Endodermal cell (in vitro differentiated cells): ENCODE measurements around the gene RNLS. TPM values are rescaled to one million over a fixed set of nuclear protein-coding genes. Genes with fewer than 3 reads are reported as not detected.

Experiments used
- DNase-seq: peaks from one replicate; pipeline ENCODE4 v3.0.0-alpha.2; 2017
- H3K27ac ChIP-seq: 2 replicates; pipeline ENCODE4 v1.5.1; 2013; ENCODE audit warnings: mild to moderate bottlenecking, low read depth, low read length, moderate library complexity
- H3K27me3 ChIP-seq: 2 replicates; pipeline ENCODE4 v1.6.1; 2013; ENCODE audit warnings: mild to moderate bottlenecking, low read length, moderate library complexity; ENCODE audit not compliant: insufficient read depth, control insufficient read depth, poor library complexity, severe bottlenecking
- H3K36me3 ChIP-seq: 2 replicates; pipeline ENCODE4 v1.7.0; 2013; ENCODE audit warnings: mild to moderate bottlenecking, low read length, moderate library complexity; ENCODE audit not compliant: control insufficient read depth, insufficient read depth
- H3K4me1 ChIP-seq: one replicate; pipeline ENCODE4 v1.7.0; 2013; ENCODE audit warnings: low read length; ENCODE audit not compliant: control insufficient read depth, insufficient read depth
- H3K4me3 ChIP-seq: 2 replicates; pipeline ENCODE4 v1.5.1; 2013; ENCODE audit warnings: mild to moderate bottlenecking, low read length, moderate library complexity
- H3K9ac ChIP-seq: 2 replicates; pipeline ENCODE4 v1.6.1; 2013; ENCODE audit warnings: mild to moderate bottlenecking, low read length, moderate library complexity; ENCODE audit not compliant: poor library complexity, severe bottlenecking; ENCODE audit errors: extremely low read depth
- H3K9me3 ChIP-seq: 2 replicates; pipeline ENCODE4 v1.6.1; 2013; ENCODE audit warnings: mild to moderate bottlenecking, low read length, moderate library complexity; ENCODE audit not compliant: control insufficient read depth
- H3K27ac Mint-ChIP-seq: 2 replicates; pipeline ENCODE4 v1.8.0; 2020; ENCODE audit warnings: mixed read lengths
- H3K27me3 Mint-ChIP-seq: 2 replicates; pipeline ENCODE4 v1.8.0; 2021; ENCODE audit warnings: mild to moderate bottlenecking, mixed read lengths; ENCODE audit not compliant: insufficient read depth
- H3K36me3 Mint-ChIP-seq: 2 replicates; pipeline ENCODE4 v1.8.0; 2020; ENCODE audit warnings: low read depth, mixed read lengths
- H3K4me1 Mint-ChIP-seq: 2 replicates; pipeline ENCODE4 v1.8.0; 2020; ENCODE audit warnings: mixed read lengths
- H3K4me3 Mint-ChIP-seq: 2 replicates; pipeline ENCODE4 v1.8.0; 2020; ENCODE audit warnings: mild to moderate bottlenecking, moderate library complexity, mixed read lengths
- H3K9me3 Mint-ChIP-seq: 2 replicates; pipeline ENCODE4 v1.8.0; 2020; ENCODE audit warnings: mild to moderate bottlenecking, mixed read lengths
- CTCF ChIP-seq: fragments of 200-600 bp; sonication (generic); conservative IDR thresholded peaks from 2 replicates; pipeline ENCODE4 v1.5.0; 2021; ENCODE audit warnings: antibody characterized with exemption, mild to moderate bottlenecking
- WGBS, 2 experiments: methylation state at CpG; one replicate each; pipeline versions ENCODE4 v1.1.5 to v1.1.7; 2013; ENCODE audit warnings: missing lambda C conversion rate in 2 of 2, mixed read lengths in 1 of 2; ENCODE audit not compliant: insufficient coverage in 1 of 2, insufficient read length in 1 of 2; 5-methylcytosine and 5-hydroxymethylcytosine counted together
- total RNA-seq, 2 donors: library from RNA; stranded (reverse); fragmentation: NEBNext Ultra II Directional in 1 of 2; extraction: Animal tissue kit (Norgen Biotek cat#: 25700) in 1 of 2; gene quantifications; 2 replicates in 1 of 2; 3 replicates in 1 of 2; pipeline ENCODE4 v1.2.1, GENCODE V29; 2021

The RNLS gene
- total RNA-seq, 2 donors from 2014 or later = 10.1 to 12.3 TPM

GRCh38 chr10:88409824-88410223 is 173.3 kb downstream of the RNLS start:
- Mint-ChIP-seq H3K36me3 (no peaks in the 10 kb centered on the region), H3K4me1 (no peaks in the 10 kb centered on the region), H3K4me3 (no peak overlapping the region), H3K27ac (no peak overlapping the region), H3K9me3 (no peaks in the 10 kb centered on the region), H3K27me3 (peaks cover 2% of the 10 kb centered on the region)
- Histone ChIP-seq H3K27ac (no peak overlapping the region), H3K9ac (no peak overlapping the region), H3K9me3 (peaks cover 4% of the 10 kb centered on the region), H3K4me1 (no peaks in the 10 kb centered on the region), H3K27me3 (no peaks in the 10 kb centered on the region), H3K36me3 (no peaks in the 10 kb centered on the region), H3K4me3 (no peak overlapping the region)
- no peak for TF ChIP-seq CTCF
- no peak for DNase-seq
- no CpG with 5 or more reads among the region's 1 CpG for WGBS, 2 experiments

DNA sequence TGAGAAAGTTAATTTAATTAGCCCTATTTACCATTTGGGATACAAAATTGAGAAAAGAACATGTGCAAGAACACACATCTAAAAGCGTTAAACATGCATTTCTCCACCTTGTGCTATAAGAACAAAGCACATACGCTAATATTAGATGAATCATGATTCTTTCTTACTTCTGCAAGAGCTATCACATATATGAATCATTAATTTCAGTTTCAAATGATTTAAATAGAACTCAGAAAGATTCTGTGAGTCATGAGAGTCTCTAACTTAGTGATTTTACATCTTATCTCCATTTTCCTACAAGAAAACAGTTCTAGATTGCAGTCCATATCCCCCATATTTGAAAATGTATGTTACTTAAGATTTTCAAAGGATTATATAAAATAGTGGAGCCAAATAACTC is 173.9 kb downstream of the RNLS start:
- H3K4me3 ChIP-seq = no peak overlapping the region
- WGBS, 2 experiments = 91 to 100% methylated on average over 2 of the region's 2 CpGs
- Mint-ChIP-seq H3K4me3 (no peak overlapping the region), H3K27ac (no peak overlapping the region), H3K27me3 (peaks cover 2% of the 10 kb centered on the region), H3K36me3 (no peaks in the 10 kb centered on the region), H3K4me1 (no peaks in the 10 kb centered on the region), H3K9me3 (no peaks in the 10 kb centered on the region)
- H3K27me3 ChIP-seq = no peaks in the 10 kb centered on the region
- no peaks in the 10 kb centered on the region for H3K4me1 ChIP-seq
- DNase-seq = no peak
- no peak for TF ChIP-seq CTCF
- peaks cover 4% of the 10 kb centered on the region for H3K9me3 ChIP-seq
- no peaks in the 10 kb centered on the region for H3K36me3 ChIP-seq
- no peak overlapping the region for H3K27ac ChIP-seq
- H3K9ac ChIP-seq = no peak overlapping the region

GRCh38 chr10:88408096-88408495 is 175.0 kb downstream of the RNLS start:
- Mint-ChIP-seq H3K27me3 (peaks cover 2% of the 10 kb centered on the region), H3K27ac (no peak overlapping the region), H3K9me3 (no peaks in the 10 kb centered on the region), H3K4me1 (no peaks in the 10 kb centered on the region), H3K36me3 (no peaks in the 10 kb centered on the region), H3K4me3 (no peak overlapping the region)
- TF ChIP-seq CTCF = no peak
- H3K4me3 ChIP-seq = no peak overlapping the region
- no peaks in the 10 kb centered on the region for H3K36me3 ChIP-seq
- 89% methylated on average over 2 of the region's 2 CpGs; no CpG with 5 or more reads in 1 of the 2 experiments for WGBS, 2 experiments
- no peaks in the 10 kb centered on the region for H3K27me3 ChIP-seq
- no peak overlapping the region for H3K27ac ChIP-seq
- H3K4me1 ChIP-seq = no peaks in the 10 kb centered on the region
- H3K9me3 ChIP-seq = peaks cover 4% of the 10 kb centered on the region
- no peak overlapping the region for H3K9ac ChIP-seq
- no peak for DNase-seq
